Stomach (tissue), 9 donors: ENCODE results near the gene ALK. TPM values are rescaled to one million over a fixed set of nuclear protein-coding genes. Genes with fewer than 3 reads are reported as not detected.

Experiments used
- DNase-seq, 2 donors: peaks; one replicate each; pipeline versions ENCODE4 v3.0.0 to v3.0.0-alpha.2; 2013 to 2019
- H3K27ac ChIP-seq, 5 donors: fragments of 200-600 bp in 4 of 5; sonication (generic) in 4 of 5; one replicate each; pipeline ENCODE4 v1.5.1; 2013 to 2019; ENCODE audit warnings: mild to moderate bottlenecking in 1 of 5, moderate library complexity in 1 of 5
- H3K27me3 ChIP-seq, 3 donors: fragments of 200-600 bp; sonication (generic); one replicate each; pipeline ENCODE4 v1.5.1; 2017 to 2019; ENCODE audit warnings: mixed run types in 1 of 3
- H3K36me3 ChIP-seq, 4 donors: fragments of 200-600 bp; sonication (generic); 1 replicate in 3 of 4; 2 replicates in 1 of 4; pipeline ENCODE4 v1.5.1; 2016 to 2019
- H3K4me1 ChIP-seq, 4 donors: fragments of 200-600 bp; sonication (generic); one replicate each; pipeline ENCODE4 v1.5.1; 2016 to 2019
- H3K4me3 ChIP-seq, 4 donors: fragments of 200-600 bp; sonication (generic) in 3 of 4; one replicate each; pipeline ENCODE4 v1.5.1; 2016 to 2019; ENCODE audit warnings: mild to moderate bottlenecking in 1 of 4
- H3K9me3 ChIP-seq, 4 donors: fragments of 200-600 bp; sonication (generic); one replicate each; pipeline ENCODE4 v1.5.1; 2016 to 2019
- EP300 ChIP-seq: sonication (generic); formaldehyde crosslinking; IDR thresholded peaks from one replicate; pipeline ENCODE4 v1.6.1; 2017; ENCODE audit warnings: antibody characterized with exemption
- POLR2A ChIP-seq, 4 donors: fragments of 450-650 bp; IDR thresholded peaks; one replicate each; pipeline ENCODE4 v1.6.1; 2016; ENCODE audit warnings: antibody characterized with exemption in 4 of 4, control low read depth in 2 of 4, mild to moderate bottlenecking in 1 of 4, moderate library complexity in 1 of 4
- POLR2AphosphoS5 ChIP-seq, 3 donors: sonication (generic); formaldehyde crosslinking; IDR thresholded peaks; one replicate each; pipeline ENCODE4 v1.6.1; 2016; ENCODE audit warnings: antibody characterized with exemption in 3 of 3
- WGBS, 5 donors: extraction: QIAGEN DNeasy Blood & Tissue Kit in 3 of 5; methylation state at CpG; one replicate each; pipeline versions ENCODE4 v1.1.5 to v1.1.7; 2013 to 2018; 5-methylcytosine and 5-hydroxymethylcytosine counted together
- intact Hi-C: fragments of 100-400 bp; cut with DNase I; formaldehyde crosslinking; loops from one replicate; pipeline ENCODE4 v1.15.1; 2023; ENCODE audit warnings: low total_unique reads
- polyA plus RNA-seq, 3 donors: library from polyadenylated mRNA; stranded (reverse); fragments of 200-250 nt; gene quantifications; one replicate each; pipeline ENCODE4 v1.2.3, GENCODE V29; 2013
- total RNA-seq, 5 donors: library from RNA; depleted of rRNA; stranded (reverse); fragments of >200 nt; gene quantifications; one replicate each; pipeline versions ENCODE4 v1.1.0 to v1.2.3, GENCODE V29; 2014 to 2016
- TF ChIP-seq, protein P1 (sequence below), 7 experiments: fragments of 450-650 bp in 4 of 7; fragments of 200-600 bp in 3 of 7; sonication (generic) in 3 of 7; IDR thresholded peaks; one replicate each; pipeline ENCODE4 v1.5.1; 2016 to 2019; ENCODE audit warnings: antibody characterized with exemption in 7 of 7, control low read depth in 2 of 7, mild to moderate bottlenecking in 1 of 7
- donor health status: healthy with polysubstance abuse.
- donor health status: Bipolar disorder and iron deficiency.
- donor health status: healthy.

Gene ALK
- total and polyA plus RNA-seq, 8 donors, result 0.13 to 0.92 TPM; not detected in 6

GRCh38 chr2:29601872-29602271, 319.5 kb downstream of the ALK start:
- TF ChIP-seq POLR2A (IDR thresholded peaks at IDR 0.05) (no peak), EP300 (no peak), POLR2AphosphoS5 (IDR thresholded peaks at IDR 0.05) (no peak)
- TF ChIP-seq, protein P1, sequence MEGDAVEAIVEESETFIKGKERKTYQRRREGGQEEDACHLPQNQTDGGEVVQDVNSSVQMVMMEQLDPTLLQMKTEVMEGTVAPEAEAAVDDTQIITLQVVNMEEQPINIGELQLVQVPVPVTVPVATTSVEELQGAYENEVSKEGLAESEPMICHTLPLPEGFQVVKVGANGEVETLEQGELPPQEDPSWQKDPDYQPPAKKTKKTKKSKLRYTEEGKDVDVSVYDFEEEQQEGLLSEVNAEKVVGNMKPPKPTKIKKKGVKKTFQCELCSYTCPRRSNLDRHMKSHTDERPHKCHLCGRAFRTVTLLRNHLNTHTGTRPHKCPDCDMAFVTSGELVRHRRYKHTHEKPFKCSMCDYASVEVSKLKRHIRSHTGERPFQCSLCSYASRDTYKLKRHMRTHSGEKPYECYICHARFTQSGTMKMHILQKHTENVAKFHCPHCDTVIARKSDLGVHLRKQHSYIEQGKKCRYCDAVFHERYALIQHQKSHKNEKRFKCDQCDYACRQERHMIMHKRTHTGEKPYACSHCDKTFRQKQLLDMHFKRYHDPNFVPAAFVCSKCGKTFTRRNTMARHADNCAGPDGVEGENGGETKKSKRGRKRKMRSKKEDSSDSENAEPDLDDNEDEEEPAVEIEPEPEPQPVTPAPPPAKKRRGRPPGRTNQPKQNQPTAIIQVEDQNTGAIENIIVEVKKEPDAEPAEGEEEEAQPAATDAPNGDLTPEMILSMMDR (IDR thresholded peaks at IDR 0.05), result no peak
- H3K27me3 ChIP-seq, result no peaks in the 10 kb centered on the region
- no peak overlapping the region for H3K4me3 ChIP-seq
- DNase-seq, result no peak
- no peak overlapping the region for H3K27ac ChIP-seq
- H3K4me1 ChIP-seq, result no peaks in the 10 kb centered on the region
- 74 to 81% (median 81%) methylated on average over 3 of the region's 3 CpGs for WGBS, 5 donors
- no peaks in the 10 kb centered on the region for H3K36me3 ChIP-seq
- intact Hi-C loops, result no loop called here
- H3K9me3 ChIP-seq, result no peaks in the 10 kb centered on the region

DNA sequence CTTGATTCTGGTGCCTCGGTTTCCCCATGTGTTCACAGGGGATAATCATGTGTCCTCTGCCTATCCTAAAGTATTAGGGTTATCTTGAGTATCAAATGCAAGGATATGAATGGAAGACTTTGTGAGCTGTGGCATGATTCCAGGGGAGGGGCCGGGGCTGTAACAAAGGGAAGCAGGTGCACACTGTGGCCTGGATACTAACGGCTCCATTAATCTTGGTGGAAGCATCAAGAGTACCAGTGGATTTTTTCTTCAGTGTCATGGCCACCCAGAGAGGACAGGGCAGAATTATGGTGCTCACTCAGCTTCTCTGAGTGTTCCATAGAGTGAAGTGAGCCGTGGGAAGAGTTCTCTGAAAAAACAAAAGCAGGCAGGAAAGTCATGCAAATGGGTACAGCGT, 320.1 kb downstream of the ALK start:
- H3K36me3 ChIP-seq, result no peaks in the 10 kb centered on the region
- TF ChIP-seq EP300, result no peak
- TF ChIP-seq, protein P1 (IDR thresholded peaks at IDR 0.05), result no peak
- no peak for TF ChIP-seq POLR2AphosphoS5 (IDR thresholded peaks at IDR 0.05)
- no peak for TF ChIP-seq POLR2A (IDR thresholded peaks at IDR 0.05)
- no peak overlapping the region for H3K27ac ChIP-seq
- WGBS, 5 donors, result 69 to 84% (median 74%) methylated on average over 5 of the region's 5 CpGs
- H3K4me3 ChIP-seq, result no peak overlapping the region
- intact Hi-C loops, result no loop called here
- no peaks in the 10 kb centered on the region for H3K27me3 ChIP-seq
- H3K9me3 ChIP-seq, result no peaks in the 10 kb centered on the region
- DNase-seq, result no peak
- no peaks in the 10 kb centered on the region for H3K4me1 ChIP-seq

- TF ChIP-seq EP300, result no peak
- TF ChIP-seq, protein P1 (IDR thresholded peaks at IDR 0.05), result no peak
- TF ChIP-seq POLR2AphosphoS5 (IDR thresholded peaks at IDR 0.05), result no peak
- no peak for TF ChIP-seq POLR2A (IDR thresholded peaks at IDR 0.05)
- H3K36me3 ChIP-seq, result no peaks in the 10 kb centered on the region
- H3K4me3 ChIP-seq, result no peak overlapping the region
- H3K27me3 ChIP-seq, result no peaks in the 10 kb centered on the region
- no peak for DNase-seq
- H3K9me3 ChIP-seq, result no peaks in the 10 kb centered on the region
- WGBS, 5 donors, result 89 to 96% (median 93%) methylated on average over 4 of the region's 4 CpGs
- no peak overlapping the region for H3K27ac ChIP-seq
- intact Hi-C loops, result no loop called here
- no peaks in the 10 kb centered on the region for H3K4me1 ChIP-seq
These were observed 321.4 kb downstream of the ALK start for GRCh38 chr2:29599946-29600345.

GRCh38 chr2:29598978-29599377, 322.4 kb downstream of the ALK start:
- no peaks in the 10 kb centered on the region for H3K36me3 ChIP-seq
- no peak for TF ChIP-seq POLR2AphosphoS5 (IDR thresholded peaks at IDR 0.05)
- no peak for TF ChIP-seq EP300
- TF ChIP-seq, protein P1 (IDR thresholded peaks at IDR 0.05), result no peak
- TF ChIP-seq POLR2A (IDR thresholded peaks at IDR 0.05), result no peak
- WGBS, 5 donors, result 67 to 77% (median 67%) methylated on average over 2 of the region's 2 CpGs
- H3K4me1 ChIP-seq, result no peaks in the 10 kb centered on the region
- no peak for DNase-seq
- no peak overlapping the region for H3K4me3 ChIP-seq
- H3K27ac ChIP-seq, result no peak overlapping the region
- no peaks in the 10 kb centered on the region for H3K27me3 ChIP-seq
- H3K9me3 ChIP-seq, result no peaks in the 10 kb centered on the region
- intact Hi-C loops, result no loop called here
